ENCODE measurements around the gene LLPH. TPM values are rescaled to one million over a fixed set of nuclear protein-coding genes. Genes with fewer than 3 reads are reported as not detected.

Gene LLPH
- polyA plus RNA-seq, 3 donors: 3.1 to 44.0 (median 33.4) TPM

DNA sequence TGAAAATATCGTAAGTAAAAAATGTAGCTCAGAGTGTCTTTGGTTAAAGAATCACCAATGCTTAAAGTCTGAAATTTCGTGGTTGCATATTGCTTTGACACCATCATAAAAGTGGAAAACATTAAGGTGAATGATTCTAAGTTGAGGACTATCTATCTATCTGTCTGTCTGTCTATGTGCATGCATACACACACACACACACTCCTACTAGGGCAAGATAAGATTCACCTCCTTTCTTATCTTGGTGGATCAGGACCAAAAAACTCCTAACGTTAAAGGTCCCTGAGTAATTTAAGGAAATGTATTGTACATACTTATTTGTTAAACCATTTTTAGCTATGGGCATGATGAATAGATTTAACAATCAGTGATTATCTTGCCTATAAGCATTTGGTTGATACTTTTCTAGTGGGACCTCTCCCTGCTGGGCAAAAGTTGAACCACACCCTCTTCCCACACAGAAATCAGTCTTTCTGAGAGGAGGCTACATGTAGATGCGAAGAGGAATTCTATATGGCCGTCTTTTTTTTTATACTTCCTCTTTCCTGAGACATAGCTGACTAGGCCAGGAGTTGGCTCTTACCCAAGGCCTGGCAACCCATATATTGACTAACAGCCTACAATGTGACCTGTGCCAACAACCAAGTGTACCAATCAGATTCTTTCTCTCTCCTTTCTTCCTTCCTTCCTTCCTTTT is 19.3 kb upstream of the LLPH start:
- peaks cover 34 to 61% of the 10 kb centered on the region in 2 donors for H3K4me1 ChIP-seq (ENCODE audit: control insufficient read depth in 1 of 2, insufficient read depth in 2 of 2, low read length in 2 of 2)
- H3K4me1 Mint-ChIP-seq: peaks cover 51% of the 10 kb centered on the region
- no peak overlapping the region for H3K4me3 Mint-ChIP-seq
- H3K79me2 ChIP-seq (ENCODE audit: insufficient read depth, low read length): peaks cover 88% of the 10 kb centered on the region
- peaks cover 24 to 55% of the 10 kb centered on the region in 2 donors for H3K36me3 ChIP-seq (replicated peaks in 1 of 2; ENCODE audit: control insufficient read depth in 1 of 2, insufficient read depth in 2 of 2, low read length in 2 of 2)
- H3K9me3 Mint-ChIP-seq: peaks cover 4 to 11% (median 6%) of the 10 kb centered on the region in 7 donors
- H3K27ac Mint-ChIP-seq: peak overlapping the region; percentile 81 to 92 (median 87)
- 0% methylated on average over 1 of the region's 5 CpGs for WGBS (ENCODE audit: insufficient coverage)
- no peaks in the 10 kb centered on the region for H3K27me3 Mint-ChIP-seq (ENCODE audit: low read depth in 3 of 3)
- peaks cover 12% of the 10 kb centered on the region for H4K20me1 ChIP-seq (ENCODE audit: insufficient read depth, low read length)
- peaks cover 25 to 52% of the 10 kb centered on the region in 2 donors for H3K36me3 Mint-ChIP-seq
- H3K9me3 ChIP-seq (replicated peaks in 1 of 2; ENCODE audit: control insufficient read depth in 1 of 2, insufficient read depth in 1 of 2, low read length in 2 of 2): peaks cover 0 to 6% of the 10 kb centered on the region in 2 donors
- H3K9ac ChIP-seq (ENCODE audit: insufficient read depth, low read length, poor library complexity, severe bottlenecking): no peak overlapping the region
- peak; percentile 48 for TF ChIP-seq CTCF (IDR thresholded peaks at IDR 0.05)
- H3K27ac ChIP-seq (ENCODE audit: low read depth in 1 of 2, low read length in 2 of 2): peak overlapping the region; percentile 74
- intact Hi-C loops (cut with micrococcal nuclease): loop anchor here (10.0 kb wide), 5 partner anchors 45 to 545 kb away; partner anchors contain the start of gene HELB (in 1 of the 2)
- peak overlapping the region; percentile 12 for H3K4me2 ChIP-seq (replicated peaks; ENCODE audit: extremely low read depth, low read length, poor library complexity, severe bottlenecking)
- H3K4me3 ChIP-seq (replicated peaks in 1 of 3; ENCODE audit: low read depth in 2 of 3, low read length in 3 of 3): no peak overlapping the region
- peak; percentile 81 to 92 (median 90) for DNase-seq
- no peaks in the 10 kb centered on the region for H3K27me3 ChIP-seq (ENCODE audit: control insufficient read depth in 2 of 2, insufficient read depth in 2 of 2, low read length in 2 of 2)
- H2AFZ ChIP-seq (ENCODE audit: insufficient read depth, low read depth, low read length, poor library complexity, severe bottlenecking): no peak overlapping the region

DNA sequence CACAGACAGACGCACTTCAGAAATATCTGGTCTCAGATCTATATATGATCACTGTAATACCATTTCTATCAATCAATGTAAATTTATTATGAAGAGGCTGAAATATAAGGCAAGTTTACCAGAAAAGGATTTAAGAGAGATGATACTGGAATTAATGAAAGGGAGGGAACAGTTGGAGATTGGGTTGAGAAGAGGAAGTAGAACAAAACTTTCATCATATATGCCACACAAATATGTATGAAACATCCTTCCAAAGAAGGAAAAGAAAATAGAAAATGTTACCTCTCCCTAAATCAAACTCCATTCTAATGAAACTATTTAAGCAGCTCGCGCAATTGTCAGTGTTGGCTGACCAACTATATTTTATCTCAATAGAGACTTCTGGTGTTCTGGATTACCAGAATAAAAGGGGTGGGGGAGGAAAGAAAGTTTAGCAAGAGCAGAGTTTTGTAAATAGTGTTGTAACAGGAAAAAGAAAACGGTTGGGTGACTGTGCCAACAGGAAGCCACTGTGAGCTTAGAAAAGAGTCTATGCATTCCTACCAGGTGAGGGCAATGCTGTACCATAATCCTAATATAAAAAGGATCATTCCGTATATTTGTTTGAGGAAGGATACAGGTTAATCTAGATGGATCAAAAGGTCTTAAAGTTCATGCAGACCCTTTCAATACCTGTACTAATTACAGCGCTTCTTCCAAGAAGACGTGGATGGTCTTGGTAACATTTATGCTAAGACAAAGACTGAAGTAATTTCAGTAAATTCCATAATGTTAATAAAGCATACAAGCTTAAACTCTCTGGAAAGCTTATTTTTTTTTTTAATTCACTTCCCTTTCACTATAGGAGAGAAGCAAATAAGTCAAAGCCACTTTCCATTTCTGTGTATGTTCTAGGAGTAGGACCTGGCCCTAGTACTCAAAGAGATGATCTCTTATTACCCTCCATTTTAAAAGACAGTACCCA is 14.5 kb upstream of the LLPH start:
- peak overlapping the region; percentile 86 to 98 (median 96) for H3K27ac Mint-ChIP-seq
- TF ChIP-seq CTCF (IDR thresholded peaks at IDR 0.05): peak; percentile 79
- peaks cover 58% of the 10 kb centered on the region for H3K4me1 Mint-ChIP-seq
- peaks cover 86% of the 10 kb centered on the region for H3K79me2 ChIP-seq (ENCODE audit: insufficient read depth, low read length)
- peaks cover 4 to 34% of the 10 kb centered on the region in 2 donors for H3K9me3 ChIP-seq (replicated peaks in 1 of 2; ENCODE audit: control insufficient read depth in 1 of 2, insufficient read depth in 1 of 2, low read length in 2 of 2)
- H3K4me3 ChIP-seq (replicated peaks in 1 of 3; ENCODE audit: low read depth in 2 of 3, low read length in 3 of 3): peak overlapping the region; percentile 15 to 56 (median 35)
- H3K36me3 ChIP-seq (replicated peaks in 1 of 2; ENCODE audit: control insufficient read depth in 1 of 2, insufficient read depth in 2 of 2, low read length in 2 of 2): peaks cover 35 to 71% of the 10 kb centered on the region in 2 donors
- peaks cover 44 to 71% of the 10 kb centered on the region in 2 donors for H3K36me3 Mint-ChIP-seq
- H3K9me3 Mint-ChIP-seq: peaks cover 9 to 26% (median 24%) of the 10 kb centered on the region in 7 donors
- H3K9ac ChIP-seq (ENCODE audit: insufficient read depth, low read length, poor library complexity, severe bottlenecking): no peak overlapping the region
- H2AFZ ChIP-seq (ENCODE audit: insufficient read depth, low read depth, low read length, poor library complexity, severe bottlenecking): no peak overlapping the region
- H4K20me1 ChIP-seq (ENCODE audit: insufficient read depth, low read length): no peaks in the 10 kb centered on the region
- peaks cover 41 to 66% of the 10 kb centered on the region in 2 donors for H3K4me1 ChIP-seq (ENCODE audit: control insufficient read depth in 1 of 2, insufficient read depth in 2 of 2, low read length in 2 of 2)
- H3K4me3 Mint-ChIP-seq: peak overlapping the region; percentile 52 to 78
- peak; percentile 69 to 90 (median 87) for DNase-seq
- no peaks in the 10 kb centered on the region for H3K27me3 ChIP-seq (ENCODE audit: control insufficient read depth in 2 of 2, insufficient read depth in 2 of 2, low read length in 2 of 2)
- WGBS (ENCODE audit: insufficient coverage): no CpG with 5 or more reads among the region's 7 CpGs
- H3K27me3 Mint-ChIP-seq (ENCODE audit: low read depth in 3 of 3): no peaks in the 10 kb centered on the region
- H3K4me2 ChIP-seq (replicated peaks; ENCODE audit: extremely low read depth, low read length, poor library complexity, severe bottlenecking): peak overlapping the region; percentile 67
- intact Hi-C loops (cut with micrococcal nuclease): loop anchor here (10.0 kb wide), 5 partner anchors 50 to 550 kb away; partner anchors contain the start of gene HELB (in 1 of the 2)
- H3K27ac ChIP-seq (ENCODE audit: low read depth in 1 of 2, low read length in 2 of 2): peak overlapping the region in 1 of 2 donors; percentile 83

All from CD14-positive monocyte (primary cell).